ENCODE measurements around the gene SHPK.

Gene SHPK, protein sequence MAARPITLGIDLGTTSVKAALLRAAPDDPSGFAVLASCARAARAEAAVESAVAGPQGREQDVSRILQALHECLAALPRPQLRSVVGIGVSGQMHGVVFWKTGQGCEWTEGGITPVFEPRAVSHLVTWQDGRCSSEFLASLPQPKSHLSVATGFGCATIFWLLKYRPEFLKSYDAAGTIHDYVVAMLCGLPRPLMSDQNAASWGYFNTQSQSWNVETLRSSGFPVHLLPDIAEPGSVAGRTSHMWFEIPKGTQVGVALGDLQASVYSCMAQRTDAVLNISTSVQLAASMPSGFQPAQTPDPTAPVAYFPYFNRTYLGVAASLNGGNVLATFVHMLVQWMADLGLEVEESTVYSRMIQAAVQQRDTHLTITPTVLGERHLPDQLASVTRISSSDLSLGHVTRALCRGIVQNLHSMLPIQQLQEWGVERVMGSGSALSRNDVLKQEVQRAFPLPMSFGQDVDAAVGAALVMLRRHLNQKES

GRCh38 chr17:3636154-3636907, at the start of gene SHPK, which contains the start of gene CTNS:
TSS of gene SHPK (minus strand) at chr17:3636250. CDS start at chr17:3636219, 31 bp downstream.
TSS of gene CTNS (plus strand) at chr17:3636760. CDS start at chr17:3640207, 3,447 bp downstream.
- peak; percentile 98 for DNase-seq

GRCh38 chr17:3685174-3685573, 49.1 kb upstream of the SHPK start:
- no peak for DNase-seq

GRCh38 chr17:3683054-3683511, 47.0 kb upstream of the SHPK start:
- DNase-seq: no peak

DNA sequence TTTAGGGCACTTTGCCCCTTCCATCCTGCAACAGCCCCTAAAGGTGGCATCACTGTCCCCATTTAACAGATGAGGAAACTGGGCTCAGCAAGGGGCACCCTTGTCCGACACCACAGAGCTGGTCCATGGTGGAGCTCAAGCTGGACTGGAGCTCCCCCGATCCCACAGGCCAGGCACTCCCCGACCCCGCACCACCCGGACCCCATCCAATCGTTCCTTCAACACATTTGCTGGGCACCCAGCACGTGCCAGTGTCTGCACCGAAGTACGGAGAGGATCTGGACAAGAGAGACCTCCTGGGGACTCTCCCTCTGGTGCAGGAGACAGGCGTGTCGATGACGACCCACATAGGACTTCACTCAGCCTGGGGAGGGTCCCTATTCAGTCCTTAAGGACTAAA, 46.0 kb upstream of the SHPK start:
- DNase-seq: no peak

DNA sequence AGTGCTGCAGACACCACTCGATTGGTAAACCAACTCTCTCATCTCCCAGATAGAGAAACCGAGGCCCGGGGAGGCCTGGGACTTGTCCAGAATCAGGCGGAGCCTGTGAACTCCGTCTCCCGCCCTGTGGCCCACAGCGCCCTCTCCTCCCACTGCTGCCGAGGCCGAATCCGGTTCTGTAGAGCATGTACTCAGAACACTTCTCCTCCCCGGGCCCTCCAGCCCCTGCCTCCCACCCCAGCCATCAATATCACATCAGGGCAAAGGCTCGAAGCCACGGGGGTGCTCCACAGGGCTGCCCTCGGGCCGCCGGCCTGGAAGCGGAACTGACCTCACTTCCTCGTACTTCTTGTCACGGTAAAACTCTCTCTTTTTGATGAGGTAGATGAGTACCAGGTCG, 45.5 kb upstream of the SHPK start:
- DNase-seq: no peak

- no peak for DNase-seq
These were observed 45.0 kb upstream of the SHPK start for GRCh38 chr17:3681057-3681456.

GRCh38 chr17:3679531-3680126, 43.6 kb upstream of the SHPK start:
- no peak for DNase-seq

- no peak for DNase-seq
These were observed 42.9 kb upstream of the SHPK start for GRCh38 chr17:3678821-3679530.

DNA sequence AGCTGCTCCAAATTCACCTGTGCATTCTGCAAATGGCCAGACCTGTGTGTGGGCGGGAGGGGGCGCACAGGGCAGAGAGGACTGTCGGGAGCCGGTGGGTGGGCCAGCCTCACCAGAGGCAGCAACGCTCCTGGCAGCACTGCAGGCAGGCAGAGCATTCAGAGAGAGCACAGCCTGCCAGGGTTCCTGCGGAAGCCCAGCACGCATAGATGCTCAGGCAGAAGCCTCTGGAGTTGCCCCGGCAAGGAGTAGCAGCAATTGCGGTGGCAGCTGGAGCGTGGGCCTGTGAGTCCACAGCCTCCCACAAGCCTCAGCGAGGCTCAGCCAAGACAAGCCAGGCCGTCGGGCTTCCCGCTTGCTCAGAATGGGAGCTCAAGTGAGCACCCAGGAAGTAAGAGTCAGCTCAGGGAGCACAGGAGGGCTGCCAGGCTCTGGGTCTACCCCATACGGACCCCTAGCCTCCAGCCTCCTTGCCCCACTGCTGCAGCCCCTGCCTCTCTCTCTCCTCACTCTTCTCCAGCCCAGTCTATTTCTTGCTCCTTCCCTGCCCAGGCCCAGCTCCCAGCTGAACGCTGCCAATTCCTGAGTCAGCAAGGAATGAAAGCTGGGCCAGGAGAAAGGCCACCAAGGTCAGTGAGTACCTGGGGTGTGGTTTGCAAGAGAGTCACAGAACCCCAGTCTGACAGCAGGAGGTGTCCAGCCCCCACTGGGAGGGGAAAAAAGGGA, 42.2 kb upstream of the SHPK start:
- no peak for DNase-seq

- DNase-seq: no peak
These were observed 39.8 kb upstream of the SHPK start for GRCh38 chr17:3675886-3676285.

DNA sequence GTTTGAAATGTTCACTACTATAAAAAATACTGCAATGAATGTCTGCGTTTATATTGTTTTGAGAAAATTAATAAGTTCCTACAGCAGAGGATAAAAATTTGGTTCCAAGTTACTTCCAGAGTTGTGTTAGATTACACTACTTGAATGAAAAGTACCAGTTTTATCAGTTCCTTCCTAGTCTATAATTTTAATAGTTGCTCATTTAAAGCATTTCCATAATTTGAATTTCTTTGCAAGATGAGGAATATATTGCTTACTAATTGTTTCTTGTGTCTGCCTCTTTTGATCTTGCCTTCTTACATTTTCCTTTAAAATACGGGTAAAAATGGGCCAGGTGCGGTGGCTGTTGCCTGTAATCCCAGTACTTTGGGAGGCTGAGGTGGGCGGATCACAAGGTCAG, 36.5 kb upstream of the SHPK start:
- DNase-seq: no peak

- no peak for DNase-seq
These were observed 33.5 kb upstream of the SHPK start for GRCh38 chr17:3669548-3669947.

GRCh38 chr17:3669085-3669347, 33.0 kb upstream of the SHPK start:
- no peak for DNase-seq

DNA sequence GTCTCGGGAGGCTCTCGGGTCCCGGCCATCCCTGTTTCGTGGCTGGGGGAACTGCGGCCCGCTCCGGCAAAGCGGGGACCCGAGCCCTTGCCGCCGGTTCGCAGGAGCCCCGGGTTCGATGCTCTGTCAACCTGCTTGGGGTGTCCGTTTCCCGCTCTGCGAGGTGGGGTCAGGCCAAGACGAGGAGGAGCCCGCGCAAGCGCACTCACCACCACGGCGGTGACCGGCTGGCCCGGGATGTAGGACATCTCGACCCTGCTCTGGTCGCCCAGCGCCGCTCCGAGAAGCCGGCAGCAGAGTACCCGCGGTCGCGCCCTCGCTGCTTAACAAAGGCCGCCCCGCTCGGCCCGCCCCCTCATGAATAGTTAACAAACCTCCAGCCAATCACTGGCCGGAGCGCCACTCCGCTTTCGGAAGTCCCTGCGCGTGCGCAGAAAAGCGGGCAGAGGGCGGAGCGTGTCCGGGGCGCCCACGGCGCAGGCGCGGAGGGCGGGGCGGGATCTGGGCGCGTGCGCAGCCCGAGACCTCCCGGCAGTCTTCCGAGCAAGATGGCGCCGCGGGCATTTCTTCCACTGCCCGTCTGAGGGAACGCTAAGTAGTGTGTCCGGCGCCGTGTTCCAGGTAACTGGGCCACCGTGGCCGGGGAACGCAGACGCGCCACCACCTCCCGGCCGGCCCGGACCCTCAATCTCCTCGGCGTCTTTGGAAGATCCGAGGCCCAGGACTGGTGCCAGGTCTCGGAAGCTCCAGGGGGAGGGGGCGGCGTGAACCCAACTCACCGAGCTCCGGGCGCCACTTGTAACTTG, 32.4 kb upstream of the SHPK start, which contains the start of the genes EMC6 and TAX1BP3:
EMC6 (plus strand) TSS at position 534 of the 806 bp plus-strand sequence. CDS start 335 bp downstream, outside the sequence.
TAX1BP3 (minus strand) TSS at position 300 of the 806 bp plus-strand sequence; CDS start at position 248, 52 bp downstream.
- peak; percentile 99 for DNase-seq

- peak; percentile 96 for DNase-seq
These were observed 31.6 kb upstream of the SHPK start for GRCh38 chr17:3667366-3668278.

DNA sequence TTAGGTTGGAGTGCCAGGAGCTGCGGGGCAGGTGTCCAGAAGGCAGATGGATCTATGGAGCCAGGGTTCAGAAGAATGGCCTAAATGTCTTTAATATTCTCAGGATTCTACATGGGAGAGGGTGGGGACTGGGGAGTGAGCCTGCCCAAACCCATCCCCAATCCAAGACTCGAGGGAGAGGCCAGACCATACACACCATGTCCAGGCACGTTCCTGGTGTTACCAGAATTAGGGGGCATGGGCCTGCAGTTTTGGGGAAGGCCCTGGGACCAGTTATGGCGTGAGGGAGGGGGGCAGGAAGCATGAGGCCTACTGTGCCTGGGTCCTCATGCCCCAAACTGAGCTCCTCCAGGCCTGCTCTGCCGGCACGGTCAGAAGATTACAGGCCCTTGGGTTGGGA, 30.5 kb upstream of the SHPK start:
- no peak for DNase-seq

- DNase-seq: no peak
These were observed 29.8 kb upstream of the SHPK start for GRCh38 chr17:3665834-3666233.

GRCh38 chr17:3663102-3664011, 27.3 kb upstream of the SHPK start:
- no peak for DNase-seq

Data from femur (tissue), 1 donor.